ENCODE results near the gene ITGA2.
"Not testable (repeated sequence)": the region's sequence is repeated elsewhere in the genome, so short reads cannot be mapped to it uniquely, and the experiment has no call there.

Gene ITGA2

GRCh38 chr5:52961274-52961681 lies 27.9 kb upstream of the ITGA2 start:
- Histone ChIP-seq H3K4me3 (ENCODE audit: low read length) (no peak overlapping the region), H3K27me3 (replicated peaks; ENCODE audit: control insufficient read depth, insufficient read depth, low read length) (no peaks in the 10 kb centered on the region)
- peak; percentile 46 for DNase-seq (ENCODE audit: low read depth)

GRCh38 chr5:52963636-52964035 lies 25.5 kb upstream of the ITGA2 start:
- DNase-seq (ENCODE audit: low read depth): no peak
- Histone ChIP-seq H3K9me3 (ENCODE audit: control insufficient read depth, low read length) (peaks cover 8% of the 10 kb centered on the region), H3K27me3 (replicated peaks; ENCODE audit: control insufficient read depth, insufficient read depth, low read length) (no peaks in the 10 kb centered on the region), H3K36me3 (ENCODE audit: control insufficient read depth, insufficient read depth, low read length, severe bottlenecking) (no peaks in the 10 kb centered on the region), H3K4me1 (ENCODE audit: control insufficient read depth, insufficient read depth, low read length) (no peaks in the 10 kb centered on the region), H3K9ac (ENCODE audit: low read length) (no peak overlapping the region), H3K4me3 (ENCODE audit: low read length) (no peak overlapping the region)

More at GRCh38 chr5:52961274-52961681, 27.9 kb upstream of the ITGA2 start:
- no peaks in the 10 kb centered on the region for H3K4me1 ChIP-seq (ENCODE audit: control insufficient read depth, insufficient read depth, low read length)
- H3K9me3 ChIP-seq (ENCODE audit: control insufficient read depth, low read length): peaks cover 5% of the 10 kb centered on the region
- no peaks in the 10 kb centered on the region for H3K36me3 ChIP-seq (ENCODE audit: control insufficient read depth, insufficient read depth, low read length, severe bottlenecking)
- H3K9ac ChIP-seq (ENCODE audit: low read length): no peak overlapping the region

GRCh38 chr5:52964138-52964537 lies 25.0 kb upstream of the ITGA2 start:
- DNase-seq (ENCODE audit: low read depth): no peak
- Histone ChIP-seq H3K4me1 (ENCODE audit: control insufficient read depth, insufficient read depth, low read length) (no peaks in the 10 kb centered on the region), H3K9ac (ENCODE audit: low read length) (no peak overlapping the region), H3K27me3 (replicated peaks; ENCODE audit: control insufficient read depth, insufficient read depth, low read length) (no peaks in the 10 kb centered on the region), H3K4me3 (ENCODE audit: low read length) (no peak overlapping the region), H3K36me3 (ENCODE audit: control insufficient read depth, insufficient read depth, low read length, severe bottlenecking) (no peaks in the 10 kb centered on the region), H3K9me3 (ENCODE audit: control insufficient read depth, low read length) (peaks cover 11% of the 10 kb centered on the region)

- H3K9ac ChIP-seq (ENCODE audit: low read length); DNase-seq (ENCODE audit: low read depth); H3K4me3 ChIP-seq (ENCODE audit: low read length); H3K4me1 ChIP-seq (ENCODE audit: control insufficient read depth, insufficient read depth, low read length); H3K27me3 ChIP-seq (replicated peaks; ENCODE audit: control insufficient read depth, insufficient read depth, low read length); H3K9me3 ChIP-seq (ENCODE audit: control insufficient read depth, low read length); H3K36me3 ChIP-seq (ENCODE audit: control insufficient read depth, insufficient read depth, low read length, severe bottlenecking): not testable (repeated sequence)
These were observed 13.0 kb upstream of the ITGA2 start for GRCh38 chr5:52976157-52976556.

GRCh38 chr5:52977264-52977897 lies 11.8 kb upstream of the ITGA2 start:
- Histone ChIP-seq H3K27me3 (replicated peaks; ENCODE audit: control insufficient read depth, insufficient read depth, low read length) (no peaks in the 10 kb centered on the region), H3K4me1 (ENCODE audit: control insufficient read depth, insufficient read depth, low read length) (no peaks in the 10 kb centered on the region)

GRCh38 chr5:52981507-52981906 lies 7.6 kb upstream of the ITGA2 start:
- H3K27me3 ChIP-seq (replicated peaks; ENCODE audit: control insufficient read depth, insufficient read depth, low read length): no peaks in the 10 kb centered on the region
- no peak overlapping the region for H3K4me3 ChIP-seq (ENCODE audit: low read length)
- DNase-seq (ENCODE audit: low read depth): no peak
- peaks cover 13% of the 10 kb centered on the region for H3K4me1 ChIP-seq (ENCODE audit: control insufficient read depth, insufficient read depth, low read length)
- no peaks in the 10 kb centered on the region for H3K36me3 ChIP-seq (ENCODE audit: control insufficient read depth, insufficient read depth, low read length, severe bottlenecking)
- no peak overlapping the region for H3K9ac ChIP-seq (ENCODE audit: low read length)
- peaks cover 3% of the 10 kb centered on the region for H3K9me3 ChIP-seq (ENCODE audit: control insufficient read depth, low read length)

More at GRCh38 chr5:52977264-52977897, 11.8 kb upstream of the ITGA2 start:
- no peak for DNase-seq (ENCODE audit: low read depth)
- Histone ChIP-seq H3K9me3 (ENCODE audit: control insufficient read depth, low read length) (peaks cover 3% of the 10 kb centered on the region), H3K36me3 (ENCODE audit: control insufficient read depth, insufficient read depth, low read length, severe bottlenecking) (no peaks in the 10 kb centered on the region), H3K9ac (ENCODE audit: low read length) (no peak overlapping the region), H3K4me3 (ENCODE audit: low read length) (no peak overlapping the region)

GRCh38 chr5:52983731-52984636 lies 5.2 kb upstream of the ITGA2 start:
- H3K4me1 ChIP-seq (ENCODE audit: control insufficient read depth, insufficient read depth, low read length): peaks cover 24% of the 10 kb centered on the region
- H3K27me3 ChIP-seq (replicated peaks; ENCODE audit: control insufficient read depth, insufficient read depth, low read length): no peaks in the 10 kb centered on the region
- DNase-seq (ENCODE audit: low read depth): no peak
- H3K9ac ChIP-seq (ENCODE audit: low read length): no peak overlapping the region
- H3K36me3 ChIP-seq (ENCODE audit: control insufficient read depth, insufficient read depth, low read length, severe bottlenecking): no peaks in the 10 kb centered on the region
- no peak overlapping the region for H3K4me3 ChIP-seq (ENCODE audit: low read length)
- H3K9me3 ChIP-seq (ENCODE audit: control insufficient read depth, low read length): no peaks in the 10 kb centered on the region

- Histone ChIP-seq H3K9me3 (ENCODE audit: control insufficient read depth, low read length) (no peaks in the 10 kb centered on the region), H3K27me3 (replicated peaks; ENCODE audit: control insufficient read depth, insufficient read depth, low read length) (no peaks in the 10 kb centered on the region), H3K9ac (ENCODE audit: low read length) (no peak overlapping the region)
These were observed 3.8 kb upstream of the ITGA2 start for GRCh38 chr5:52985306-52985705.

GRCh38 chr5:52987711-52988331 lies 1.3 kb upstream of the ITGA2 start:
- DNase-seq (ENCODE audit: low read depth): no peak

More at GRCh38 chr5:52985306-52985705, 3.8 kb upstream of the ITGA2 start:
- peaks cover 26% of the 10 kb centered on the region for H3K4me1 ChIP-seq (ENCODE audit: control insufficient read depth, insufficient read depth, low read length)
- no peak overlapping the region for H3K4me3 ChIP-seq (ENCODE audit: low read length)
- no peak for DNase-seq (ENCODE audit: low read depth)
- no peaks in the 10 kb centered on the region for H3K36me3 ChIP-seq (ENCODE audit: control insufficient read depth, insufficient read depth, low read length, severe bottlenecking)

GRCh38 chr5:52988335-52989024 lies 672 bp upstream of the ITGA2 start:
- H3K9me3 ChIP-seq (ENCODE audit: control insufficient read depth, low read length): no peaks in the 10 kb centered on the region
- H3K27me3 ChIP-seq (replicated peaks; ENCODE audit: control insufficient read depth, insufficient read depth, low read length): no peaks in the 10 kb centered on the region
- H3K9ac ChIP-seq (ENCODE audit: low read length): peak overlapping the region; percentile 52
- peak overlapping the region; percentile 89 for H3K4me3 ChIP-seq (ENCODE audit: low read length)
- DNase-seq (ENCODE audit: low read depth): no peak
- H3K4me1 ChIP-seq (ENCODE audit: control insufficient read depth, insufficient read depth, low read length): peaks cover 31% of the 10 kb centered on the region
- no peaks in the 10 kb centered on the region for H3K36me3 ChIP-seq (ENCODE audit: control insufficient read depth, insufficient read depth, low read length, severe bottlenecking)

More at GRCh38 chr5:52987711-52988331, 1.3 kb upstream of the ITGA2 start:
- no peak overlapping the region for H3K9ac ChIP-seq (ENCODE audit: low read length)
- H3K4me1 ChIP-seq (ENCODE audit: control insufficient read depth, insufficient read depth, low read length): peaks cover 31% of the 10 kb centered on the region
- H3K9me3 ChIP-seq (ENCODE audit: control insufficient read depth, low read length): no peaks in the 10 kb centered on the region
- no peaks in the 10 kb centered on the region for H3K36me3 ChIP-seq (ENCODE audit: control insufficient read depth, insufficient read depth, low read length, severe bottlenecking)
- H3K27me3 ChIP-seq (replicated peaks; ENCODE audit: control insufficient read depth, insufficient read depth, low read length): no peaks in the 10 kb centered on the region
- no peak overlapping the region for H3K4me3 ChIP-seq (ENCODE audit: low read length)
